HG02798 (cell line): ENCODE measurements around the gene OR5T3.
"Not testable (repeated sequence)": the region's sequence is repeated elsewhere in the genome, so short reads cannot be mapped to it uniquely, and the experiment has no call there.

Experiments used
- ATAC-seq: cut with Tn5 transposase; IDR thresholded peaks from one replicate; pipeline ENCODE4 v1.9.1; 2021; ENCODE audit warnings: mild to moderate bottlenecking; ENCODE audit not compliant: unreplicated experiment, poor library complexity

OR5T3 gene

DNA sequence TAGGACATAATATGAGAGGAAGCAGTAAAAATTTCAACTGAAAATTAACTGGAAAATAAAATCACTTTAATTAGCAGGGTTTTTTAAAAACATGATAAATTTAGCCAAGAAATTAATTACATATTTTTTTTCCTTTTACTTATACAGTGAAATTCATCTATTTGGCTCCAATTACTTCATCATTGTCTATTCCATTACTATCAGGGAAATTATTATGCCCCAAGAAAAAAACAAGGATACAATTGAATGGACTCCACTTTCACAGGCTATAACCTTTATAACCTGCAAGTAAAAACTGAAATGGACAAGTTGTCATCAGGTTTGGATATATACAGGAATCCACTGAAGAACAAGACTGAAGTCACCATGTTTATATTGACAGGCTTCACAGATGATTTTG, at the start of gene OR5T3:
TSS of gene OR5T3 (plus strand) at position 301 of the 400 bp plus-strand sequence. CDS start at position 301, 0 bp downstream.
- ATAC-seq: no peak

- ATAC-seq: no peak
Observed at GRCh38 chr11:56207790-56208189, 44.3 kb upstream of the OR5T3 start.

DNA sequence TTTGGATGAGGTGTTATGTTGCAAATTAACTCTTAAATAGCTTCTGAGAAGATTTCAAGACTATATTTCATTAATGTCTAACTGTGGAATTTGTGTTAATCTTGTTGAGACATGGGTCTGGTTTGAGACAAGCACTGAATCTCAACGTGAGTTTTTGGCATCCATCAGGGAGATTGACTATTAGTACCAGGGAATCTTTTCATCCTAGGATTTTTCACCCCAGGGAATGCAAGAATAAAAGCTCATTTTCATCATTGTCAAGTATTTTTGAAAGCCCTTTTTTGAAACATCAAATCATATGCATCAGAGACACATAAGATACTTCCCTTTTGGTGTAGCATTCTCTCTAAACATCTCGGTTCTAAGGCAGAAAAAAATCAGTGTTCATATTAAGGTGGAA, 37.5 kb upstream of the OR5T3 start:
- ATAC-seq: no peak

DNA sequence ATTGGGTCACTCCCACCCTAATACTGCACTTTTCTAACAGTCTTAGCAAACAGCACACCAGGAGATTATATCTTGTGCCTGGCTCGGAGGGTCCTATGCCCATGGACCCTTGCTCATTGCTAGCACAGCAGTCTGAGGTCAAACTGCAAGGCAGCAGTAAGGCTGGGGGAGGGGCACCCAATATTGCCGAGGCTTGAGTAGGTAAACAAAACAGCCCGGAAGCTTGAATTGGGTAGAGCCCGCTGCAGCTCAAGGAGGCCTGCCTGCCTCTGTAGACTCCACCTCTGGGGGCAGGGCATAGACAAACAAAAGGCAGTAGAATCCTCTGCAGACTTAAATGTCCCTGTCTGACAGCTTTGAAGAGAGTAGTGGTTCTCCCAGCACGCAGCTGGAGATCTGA, 32.3 kb upstream of the OR5T3 start:
- not testable (repeated sequence) for ATAC-seq

GRCh38 chr11:56234155-56234554, 17.9 kb upstream of the OR5T3 start, which contains the start of gene OR5T2:
OR5T2 (minus strand) TSS chr11:56234255; CDS start chr11:56233062, 1,193 bp downstream.
- no peak for ATAC-seq

DNA sequence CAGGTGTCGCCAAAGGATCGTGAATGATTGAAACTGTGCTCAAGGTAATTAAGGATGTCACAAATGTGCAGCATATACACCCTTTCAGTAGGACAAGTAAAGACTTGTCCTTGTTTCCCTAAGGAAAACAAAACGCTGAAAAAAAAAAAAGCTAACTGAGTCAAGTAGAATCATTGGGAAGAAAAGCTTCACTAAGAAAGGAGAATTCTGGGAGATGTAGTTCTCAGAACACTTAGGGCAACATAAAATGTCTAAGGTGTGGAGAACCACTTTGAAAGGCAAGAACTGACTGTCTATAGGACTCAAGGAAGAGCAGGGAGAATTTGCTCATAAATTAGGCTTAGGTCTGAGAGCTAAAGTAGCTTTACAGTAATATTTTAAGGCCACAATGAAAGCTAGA, 19.0 kb downstream of the OR5T3 start:
- no peak for ATAC-seq

DNA sequence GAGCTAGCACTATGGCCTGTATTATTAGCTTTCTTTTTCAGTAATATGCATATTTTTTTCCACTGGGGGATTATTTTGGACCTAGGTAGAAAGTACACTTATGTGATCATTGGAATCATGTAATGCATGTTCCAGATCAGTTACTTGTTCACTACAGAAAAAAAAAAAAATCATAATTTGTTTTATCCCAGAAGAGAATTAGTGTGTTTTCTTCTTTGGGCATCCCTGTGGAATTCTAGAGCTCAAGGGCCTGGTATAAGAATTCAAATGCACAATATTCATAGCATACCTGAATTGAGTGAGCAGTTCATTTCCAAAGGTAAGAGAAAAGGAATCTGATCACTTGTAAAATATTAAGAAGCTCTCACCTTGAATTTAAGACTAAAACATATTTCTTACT, 21.8 kb downstream of the OR5T3 start, which contains the start of gene OR5T1:
TSS of gene OR5T1 (plus strand) at position 301 of the 400 bp plus-strand sequence. CDS start 1,485 bp downstream, outside the sequence.
- ATAC-seq: no peak

GRCh38 chr11:56292154-56292553, 40.1 kb downstream of the OR5T3 start, which contains the start of gene OR8H1:
OR8H1 (minus strand) TSS chr11:56292254; CDS start chr11:56291062, 1,192 bp downstream.
- no peak for ATAC-seq

GRCh38 chr11:56296898-56297297, 44.8 kb downstream of the OR5T3 start:
- ATAC-seq: no peak
